ENCODE data around the gene ELAVL1.

ELAVL1 gene

DNA sequence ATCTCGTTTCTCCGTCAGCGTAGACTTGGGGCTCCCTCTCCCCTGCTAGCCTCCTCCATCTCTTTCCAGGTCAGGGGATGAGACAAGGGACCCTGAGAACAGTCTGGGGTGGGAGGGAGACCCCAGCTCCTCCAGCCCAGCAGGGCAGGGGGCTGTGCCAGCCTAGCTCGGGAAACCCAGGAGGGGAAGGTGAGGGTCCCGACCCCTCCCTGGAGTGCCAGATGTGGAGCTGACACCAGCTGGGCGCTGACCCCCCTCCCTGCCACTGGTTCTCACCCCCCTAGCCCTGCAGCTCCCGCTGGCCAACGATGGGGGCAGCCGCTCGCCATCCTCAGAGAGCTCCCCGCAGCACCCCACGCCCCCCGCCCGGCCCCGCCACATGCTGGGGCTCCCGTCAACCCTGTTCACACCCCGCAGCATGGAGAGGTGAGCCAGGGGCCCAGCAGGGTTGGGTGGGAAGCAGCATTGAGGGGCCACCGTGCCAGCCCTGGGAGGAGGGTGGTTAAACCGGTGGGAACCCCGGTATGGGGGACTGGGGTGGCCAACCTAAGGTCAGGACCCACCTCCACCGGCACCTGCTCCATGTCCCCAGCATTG, 95.9 kb downstream of the ELAVL1 start:
- ATAC-seq = no peak

DNA sequence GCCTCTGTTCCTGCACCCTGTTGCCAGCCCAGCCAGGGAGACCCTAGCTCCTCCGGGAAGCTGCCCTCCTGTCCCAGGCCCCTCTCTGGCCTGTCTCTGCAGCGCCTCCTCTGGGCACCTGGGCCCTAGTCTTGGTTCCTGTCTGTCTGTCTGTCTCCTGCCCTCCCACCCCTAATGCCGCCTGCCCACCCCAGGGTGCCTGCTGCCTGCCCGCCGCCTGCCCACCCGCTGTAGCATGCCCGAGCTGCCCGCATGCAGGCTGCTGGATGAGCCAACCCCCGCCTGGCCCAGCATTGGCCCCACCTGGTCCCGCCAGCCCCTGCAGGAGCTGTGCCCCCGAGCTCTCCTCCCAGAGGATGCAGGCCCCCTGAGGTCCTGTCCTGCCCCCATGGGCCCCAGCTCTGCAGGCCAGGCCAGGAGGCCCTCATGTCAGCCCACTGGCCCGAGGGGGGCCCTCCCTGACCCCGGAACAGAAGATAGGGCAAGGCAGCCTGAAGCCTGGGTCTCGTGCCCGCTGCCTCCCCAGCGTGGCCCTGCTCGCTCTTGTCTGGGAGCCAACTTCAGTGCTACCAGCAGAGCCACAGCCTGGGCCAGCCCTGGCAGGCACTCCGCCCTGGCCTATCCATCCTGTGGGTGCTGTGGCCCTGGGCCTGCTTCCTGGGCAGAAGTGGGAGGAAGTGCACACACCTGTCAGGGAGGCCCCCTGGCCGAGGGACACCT, 96.5 kb downstream of the ELAVL1 start:
- ATAC-seq = no peak

All from activated CD4-positive, CD25-positive, alpha-beta regulatory T cell treated with anti-CD3 and anti-CD28 coated beads, Interleukin-2, amount 50 U/mL, for 24 hours (primary cell).